Measurements from ENCODE around the gene CACNB2. TPM values are rescaled to one million over a fixed set of nuclear protein-coding genes. Genes with fewer than 3 reads are reported as not detected.

The CACNB2 gene
- total RNA-seq, 1 donor from 2014 or later = 0.96 TPM

- no peaks in the 10 kb centered on the region for H3K27me3 ChIP-seq
- H3K4me1 ChIP-seq = peaks cover 0 to 6% of the 10 kb centered on the region in 2 donors
- H3K4me3 ChIP-seq = no peak overlapping the region
- H3K27ac ChIP-seq = no peak overlapping the region
- no peak for TF ChIP-seq CTCF (IDR thresholded peaks at IDR 0.05)
- DNase-seq (ENCODE audit: low spot score in 2 of 2) = no peak
- H3K36me3 ChIP-seq = no peaks in the 10 kb centered on the region
- H3K9me3 ChIP-seq = no peaks in the 10 kb centered on the region
- intact Hi-C loops (cut with DNase I) = loop anchor here (5.0 to 10.0 kb wide), 2 partner anchors 494 to 617 kb away; partner anchors contain the start of gene HACD1
Observed at GRCh38 chr10:18231480-18231879, 91.3 kb downstream of the CACNB2 start.

- no peak overlapping the region for H3K27ac ChIP-seq
- H3K27me3 ChIP-seq = no peaks in the 10 kb centered on the region
- no peaks in the 10 kb centered on the region for H3K36me3 ChIP-seq
- no peak for DNase-seq (ENCODE audit: low spot score in 2 of 2)
- intact Hi-C loops (cut with DNase I) = loop anchor here (5.0 to 10.0 kb wide), 2 partner anchors 496 to 619 kb away; partner anchors contain the start of gene HACD1
- peaks cover 0 to 9% of the 10 kb centered on the region in 2 donors for H3K4me1 ChIP-seq
- H3K9me3 ChIP-seq = no peaks in the 10 kb centered on the region
- TF ChIP-seq CTCF (IDR thresholded peaks at IDR 0.05) = no peak
- H3K4me3 ChIP-seq = no peak overlapping the region
Observed at GRCh38 chr10:18233775-18234174, 93.6 kb downstream of the CACNB2 start.

- peaks cover 0 to 18% of the 10 kb centered on the region in 2 donors for H3K4me1 ChIP-seq
Observed at GRCh38 chr10:18235477-18235876, 95.3 kb downstream of the CACNB2 start.

GRCh38 chr10:18236756-18237155, 96.5 kb downstream of the CACNB2 start:
- no peak overlapping the region for H3K27ac ChIP-seq
- H3K4me1 ChIP-seq = peaks cover 0 to 21% of the 10 kb centered on the region in 2 donors
- no peak overlapping the region for H3K4me3 ChIP-seq
- intact Hi-C loops (cut with DNase I) = loop anchor here (5.0 to 10.0 kb wide), 2 partner anchors 324 to 622 kb away; partner anchors contain the start of gene HACD1
- TF ChIP-seq CTCF (IDR thresholded peaks at IDR 0.05) = no peak
- no peak for DNase-seq (ENCODE audit: low spot score in 2 of 2)
- no peaks in the 10 kb centered on the region for H3K9me3 ChIP-seq
- H3K36me3 ChIP-seq = no peaks in the 10 kb centered on the region
- no peaks in the 10 kb centered on the region for H3K27me3 ChIP-seq

More at GRCh38 chr10:18235477-18235876, 95.3 kb downstream of the CACNB2 start:
- no peak overlapping the region for H3K4me3 ChIP-seq
- no peak for TF ChIP-seq CTCF (IDR thresholded peaks at IDR 0.05)
- H3K27me3 ChIP-seq = no peaks in the 10 kb centered on the region
- no peak overlapping the region for H3K27ac ChIP-seq
- H3K36me3 ChIP-seq = no peaks in the 10 kb centered on the region
- DNase-seq (ENCODE audit: low spot score in 2 of 2) = no peak
- no peaks in the 10 kb centered on the region for H3K9me3 ChIP-seq
- intact Hi-C loops (cut with DNase I) = loop anchor here (5.0 to 10.0 kb wide), 2 partner anchors 323 to 621 kb away; partner anchors contain the start of gene HACD1

- H3K4me1 ChIP-seq = peaks cover 0 to 21% of the 10 kb centered on the region in 2 donors
- no peaks in the 10 kb centered on the region for H3K9me3 ChIP-seq
- no peak overlapping the region for H3K27ac ChIP-seq
- no peak for DNase-seq (ENCODE audit: low spot score in 2 of 2)
- peak; percentile 19 to 69 (median 64) for TF ChIP-seq CTCF (IDR thresholded peaks at IDR 0.05)
- intact Hi-C loops (cut with DNase I) = loop anchor here (2.0 to 10.0 kb wide), 3 partner anchors 327 to 624 kb away; partner anchors contain the start of gene HACD1
- H3K36me3 ChIP-seq = no peaks in the 10 kb centered on the region
- H3K4me3 ChIP-seq = no peak overlapping the region
- no peaks in the 10 kb centered on the region for H3K27me3 ChIP-seq
Observed at GRCh38 chr10:18238870-18239485, 98.8 kb downstream of the CACNB2 start.

Measured in ascending aorta (tissue), 2 donors.